ENCODE results near the gene HDAC7.

HDAC7 gene

DNA sequence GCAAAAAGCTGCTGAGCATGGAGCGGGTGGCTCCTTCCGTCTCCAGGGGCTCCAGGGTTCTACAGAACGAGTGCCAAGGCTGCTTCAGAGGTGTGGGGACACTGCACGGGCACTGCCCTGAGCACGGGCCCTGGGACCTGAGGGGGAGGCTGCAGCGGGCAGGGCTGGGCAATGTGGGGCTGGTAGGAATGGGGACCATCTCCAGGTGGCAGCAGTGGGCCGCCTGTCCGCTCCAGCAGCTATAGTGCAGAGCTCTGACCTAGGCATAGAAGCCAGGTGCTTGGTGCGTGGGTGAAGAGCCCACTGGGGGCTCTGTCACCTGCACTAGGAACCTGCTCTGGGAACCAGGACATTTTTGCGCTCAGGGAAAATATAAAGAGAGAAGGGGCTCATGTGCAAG is 22.3 kb downstream of the HDAC7 start:
- in situ Hi-C loops (cut with MboI; ENCODE audit: low sequenced_read_pairs) = no loop called here

DNA sequence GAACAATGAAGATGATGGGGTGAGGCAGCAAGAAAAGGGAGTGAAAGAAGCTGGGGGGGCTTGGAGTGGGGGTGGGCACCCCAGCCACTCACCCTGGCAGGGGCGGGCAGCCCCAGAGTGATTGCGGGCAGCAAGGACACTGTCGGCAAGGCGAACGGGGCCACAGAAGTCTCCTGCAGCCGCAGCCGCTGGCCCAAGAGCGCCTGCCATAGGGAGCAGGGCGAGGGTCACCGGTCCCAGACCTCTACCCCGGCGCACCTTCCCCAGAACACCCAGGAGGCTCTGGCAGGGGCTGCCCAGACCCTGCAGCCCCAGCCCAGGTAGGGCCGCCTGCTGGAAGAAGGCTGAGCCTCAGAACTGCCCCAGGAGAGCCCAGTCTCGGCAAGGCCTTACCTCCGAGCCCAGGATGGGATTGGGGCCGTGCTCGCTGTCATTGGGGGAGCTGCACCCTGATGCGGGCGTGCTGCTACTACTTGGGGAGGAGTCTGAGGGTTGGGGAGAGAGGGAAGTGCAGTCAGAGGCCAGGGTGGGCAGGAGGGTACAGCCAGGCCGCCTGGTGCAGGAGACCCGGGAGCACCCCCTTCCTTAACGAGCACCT is 23.8 kb downstream of the HDAC7 start:
- in situ Hi-C loops (cut with MboI; ENCODE audit: low sequenced_read_pairs) = no loop called here

DNA sequence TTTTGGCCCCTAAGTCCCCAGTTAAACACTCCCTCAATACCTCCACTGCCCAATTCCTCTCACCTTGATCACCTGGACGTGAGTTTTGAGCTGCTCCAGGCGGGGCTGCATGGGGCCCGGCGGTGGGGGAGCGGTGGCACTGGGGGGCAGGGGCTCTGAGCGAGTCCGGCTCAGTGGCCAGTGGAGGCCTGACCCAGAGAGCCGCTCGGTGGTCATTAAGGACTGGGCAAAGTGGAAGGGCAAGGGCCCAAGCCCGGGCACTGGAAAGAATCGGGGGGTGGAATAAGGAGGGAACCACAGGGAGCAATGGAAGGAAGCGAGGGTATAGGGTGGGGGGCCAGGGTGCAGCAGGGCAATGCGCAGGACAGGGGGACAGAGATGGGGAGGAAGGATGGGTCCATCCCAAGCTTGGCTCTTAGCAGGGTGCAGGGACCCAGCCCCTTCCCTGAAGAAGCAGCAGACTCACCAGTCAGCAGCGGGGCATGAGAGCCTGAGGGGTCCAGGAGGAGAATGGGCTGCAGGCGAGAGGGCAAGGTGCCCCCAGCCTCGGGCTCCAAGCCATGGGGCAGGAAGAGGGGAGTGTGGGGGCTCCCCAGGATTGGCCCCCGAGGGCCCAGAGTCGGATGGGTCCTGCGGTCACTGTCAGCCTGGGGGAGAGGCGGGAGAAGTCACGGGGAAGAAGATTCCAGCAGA is 24.4 kb downstream of the HDAC7 start:
- in situ Hi-C loops (cut with MboI; ENCODE audit: low sequenced_read_pairs) = no loop called here

DNA sequence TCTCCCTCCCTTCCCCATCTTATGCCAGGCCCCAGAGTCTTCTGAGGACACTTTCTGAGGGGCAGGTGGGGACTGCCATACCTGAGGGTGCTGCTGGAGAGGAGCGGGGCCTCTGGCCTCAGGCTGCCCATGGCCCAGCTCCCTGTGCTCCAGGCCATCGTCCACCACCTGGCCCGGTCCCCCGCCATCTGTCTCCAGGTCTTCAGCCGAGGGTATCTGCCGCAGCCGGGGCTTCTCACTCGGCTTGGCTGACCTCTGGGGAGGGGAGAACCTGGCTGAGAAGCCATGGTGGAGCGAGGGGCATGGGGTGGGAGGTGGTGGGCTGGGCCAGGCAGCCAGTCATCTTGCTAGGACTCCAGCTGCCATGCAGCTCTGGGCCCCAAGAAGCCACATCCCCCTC is 25.0 kb downstream of the HDAC7 start:
- in situ Hi-C loops (cut with MboI; ENCODE audit: low sequenced_read_pairs) = no loop called here

DNA sequence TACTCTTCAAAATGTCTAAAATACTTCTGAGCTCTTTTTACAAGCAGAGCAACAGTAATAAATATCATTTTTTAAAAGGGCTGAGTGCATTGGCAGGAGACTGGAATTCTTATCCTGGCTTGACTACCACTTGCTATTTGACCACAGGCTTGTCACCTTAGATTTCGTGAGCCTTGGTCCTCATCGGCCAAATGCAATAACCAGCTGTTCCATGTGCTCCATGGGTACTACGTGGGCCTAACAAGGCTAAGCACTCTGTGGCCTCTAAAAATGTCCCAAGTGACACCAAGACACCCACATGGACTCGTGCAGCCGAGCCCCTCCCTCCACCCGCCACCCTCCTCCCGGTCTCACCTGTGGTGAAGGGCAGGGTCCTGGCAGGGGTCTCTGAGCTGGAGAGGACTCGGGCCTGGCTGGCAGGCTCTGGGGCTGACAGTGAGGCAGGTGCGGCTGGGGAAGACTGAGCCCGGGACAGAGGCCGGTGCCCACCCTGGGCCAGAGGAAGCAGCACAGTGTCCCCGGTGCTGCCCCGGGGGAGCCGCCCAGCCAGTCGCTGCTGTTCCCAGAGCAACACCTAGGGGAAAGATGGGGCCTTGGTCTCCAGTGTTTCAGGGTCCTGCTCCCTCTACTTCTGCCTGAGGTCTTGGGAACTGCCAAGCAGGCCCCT is 26.6 kb downstream of the HDAC7 start:
- in situ Hi-C loops (cut with MboI; ENCODE audit: low sequenced_read_pairs) = no loop called here

DNA sequence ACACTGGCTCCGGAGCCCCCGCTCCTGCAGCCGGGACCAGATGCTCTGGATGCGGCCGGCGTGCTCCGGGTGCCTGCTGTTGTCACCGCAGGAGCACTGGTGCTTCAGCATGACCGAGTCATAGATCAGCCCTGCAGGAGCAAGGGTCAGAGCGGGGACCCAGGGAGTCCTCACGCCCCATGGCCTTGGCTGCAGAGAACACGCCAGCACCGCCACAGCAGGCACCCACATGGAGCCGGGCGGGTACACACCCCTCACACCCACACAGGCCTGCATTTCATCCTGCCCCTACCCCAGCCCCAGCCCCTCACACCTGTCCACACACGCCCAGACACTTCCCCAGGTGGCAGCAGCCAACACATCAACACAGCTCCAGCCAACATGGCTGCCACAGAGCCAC is 27.8 kb downstream of the HDAC7 start:
- in situ Hi-C loops (cut with MboI; ENCODE audit: low sequenced_read_pairs) = no loop called here

DNA sequence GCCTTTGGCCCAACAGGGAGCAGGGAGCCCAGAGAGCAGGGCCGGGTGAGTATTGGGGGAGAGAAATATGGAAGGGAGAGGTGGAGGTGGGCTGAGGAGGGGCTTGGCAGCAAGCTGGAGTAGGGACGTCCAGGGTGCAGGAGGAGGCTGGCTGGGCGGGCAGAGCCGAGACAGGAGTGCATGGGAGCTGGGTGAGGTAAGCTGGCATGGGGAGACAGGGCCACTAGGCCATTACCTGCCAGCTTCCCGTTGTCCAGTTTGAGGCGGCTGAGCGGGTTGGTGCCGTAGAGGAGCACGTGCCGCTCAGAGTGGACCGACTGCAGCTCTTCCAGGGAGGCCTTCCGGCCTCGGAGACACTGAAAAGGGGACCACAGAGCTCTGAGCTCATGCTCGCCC is 28.4 kb downstream of the HDAC7 start:
- in situ Hi-C loops (cut with MboI; ENCODE audit: low sequenced_read_pairs) = no loop called here

DNA sequence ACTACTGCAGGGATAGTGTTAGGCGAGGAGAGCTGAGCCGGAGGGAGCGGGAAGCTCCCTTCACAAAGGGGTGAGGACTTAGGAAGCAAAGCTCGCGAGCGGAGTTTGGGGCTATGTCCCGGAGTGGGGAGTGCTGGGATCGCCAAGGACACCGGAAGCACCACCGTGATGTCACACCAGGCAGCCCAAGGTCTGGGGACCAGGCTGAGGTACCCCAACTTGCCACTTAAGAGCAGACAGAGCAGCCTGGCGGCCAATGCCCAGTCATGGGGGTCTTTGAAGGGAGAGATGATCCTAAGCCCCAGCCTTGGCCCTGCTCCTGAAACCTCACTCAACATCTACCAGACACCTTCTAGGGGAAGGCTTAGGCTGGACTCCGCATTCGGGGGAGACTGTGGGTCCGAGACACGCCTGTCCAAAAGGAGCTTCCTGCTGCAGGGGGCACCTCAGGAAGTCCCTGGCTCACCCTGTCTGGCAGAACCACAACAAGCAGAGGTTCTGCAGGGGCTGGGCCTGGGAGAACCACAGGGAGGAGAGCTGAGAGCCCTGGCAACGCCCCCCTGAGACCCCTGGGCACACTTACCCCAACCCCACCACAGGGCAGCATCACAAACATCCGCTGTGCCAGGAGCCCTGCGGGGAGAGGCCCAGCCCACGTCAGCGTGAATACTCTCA is 28.9 kb downstream of the HDAC7 start:
- in situ Hi-C loops (cut with MboI; ENCODE audit: low sequenced_read_pairs) = no loop called here

DNA sequence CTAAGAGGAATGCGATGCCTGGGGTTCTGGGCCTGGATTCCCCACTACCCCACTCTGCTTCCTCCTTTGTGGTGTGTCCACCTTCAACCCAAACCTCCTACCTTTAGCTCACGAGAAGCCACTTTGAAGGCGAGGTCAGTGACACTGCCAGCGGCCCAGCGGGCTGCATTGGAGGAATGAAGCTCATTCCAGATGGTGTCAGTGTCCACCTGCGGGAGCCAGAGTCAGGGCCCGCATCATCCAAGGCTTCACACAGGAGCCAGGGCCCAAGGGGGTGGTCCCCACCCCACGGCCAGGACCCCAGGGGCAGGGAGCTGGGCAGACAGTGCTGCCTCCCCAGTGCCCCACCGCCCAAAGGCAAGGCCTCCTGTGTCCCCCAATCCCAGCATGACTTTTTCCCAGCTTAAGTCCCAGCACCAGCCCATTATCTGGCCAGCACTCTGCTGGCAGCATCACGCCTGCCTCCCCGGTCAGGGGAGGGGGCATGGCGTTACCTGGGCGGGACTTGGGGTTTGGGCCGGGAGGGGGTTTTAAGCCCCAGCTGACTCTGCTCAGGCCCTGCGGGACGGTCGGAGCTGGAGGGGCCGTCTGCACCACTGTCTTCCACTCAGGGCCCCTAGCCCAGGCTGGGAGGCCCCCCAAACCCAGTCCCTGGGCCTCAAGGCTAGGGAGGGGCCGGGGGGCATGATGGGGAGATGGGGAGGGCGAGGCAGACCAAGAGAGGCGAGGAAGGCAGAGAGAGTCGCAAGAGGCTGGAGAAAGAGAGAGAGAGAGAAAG is 29.8 kb downstream of the HDAC7 start:
- in situ Hi-C loops (cut with MboI; ENCODE audit: low sequenced_read_pairs) = no loop called here

DNA sequence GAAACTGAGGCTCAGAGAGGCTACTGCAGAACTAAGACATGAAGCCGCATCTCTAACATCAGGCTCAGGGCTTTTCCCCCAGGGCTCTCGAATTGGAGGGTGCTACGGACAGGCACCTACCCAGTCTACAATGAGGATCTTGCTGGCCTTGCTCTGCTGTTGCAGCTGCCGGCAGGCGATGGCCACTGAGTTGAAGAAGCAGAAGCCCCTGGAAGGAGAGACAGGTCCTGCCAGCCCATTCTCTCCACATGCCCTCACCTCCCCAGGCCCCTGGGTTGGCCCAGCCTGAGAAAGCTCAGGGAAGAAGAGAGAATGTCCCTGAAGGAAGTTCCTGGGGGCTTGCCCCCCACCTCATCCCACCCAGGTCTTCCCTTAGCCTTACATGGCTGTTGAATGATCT is 30.6 kb downstream of the HDAC7 start:
- in situ Hi-C loops (cut with MboI; ENCODE audit: low sequenced_read_pairs) = no loop called here

DNA sequence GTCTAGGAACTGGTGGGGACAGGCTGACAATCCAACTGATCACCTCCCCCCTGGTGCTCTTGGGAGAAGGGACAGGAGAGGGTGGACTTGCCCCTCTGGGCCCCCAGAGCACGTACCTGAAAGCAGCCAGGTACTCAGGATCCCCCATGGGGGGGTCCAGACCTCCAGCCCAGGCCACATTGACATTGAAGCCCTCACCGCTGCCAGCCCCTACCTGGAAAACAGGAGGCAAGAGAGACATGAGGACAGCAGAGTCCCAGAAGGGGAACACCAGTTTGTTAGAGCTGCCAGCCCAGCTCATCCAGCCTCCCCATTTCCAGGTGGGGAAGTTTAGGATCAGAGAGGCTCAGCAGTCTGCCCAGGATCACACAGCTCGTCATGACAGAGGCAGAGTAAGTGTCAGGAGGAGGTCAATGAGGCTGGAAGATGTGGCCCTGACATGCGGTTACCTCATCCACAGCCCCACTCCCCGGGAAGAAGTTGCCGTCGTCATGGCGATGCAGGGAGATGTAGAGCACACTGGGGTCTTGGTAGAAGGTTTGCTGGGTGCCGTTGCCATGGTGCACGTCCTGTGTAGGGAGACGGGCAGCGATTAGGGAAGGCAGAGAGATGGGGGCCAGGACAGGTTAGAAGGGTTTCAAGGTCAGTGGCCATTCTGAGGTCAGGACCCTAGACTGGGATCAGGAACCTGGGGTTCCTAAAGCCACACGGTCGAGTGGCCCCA is 31.9 kb downstream of the HDAC7 start:
- in situ Hi-C loops (cut with MboI; ENCODE audit: low sequenced_read_pairs) = no loop called here

DNA sequence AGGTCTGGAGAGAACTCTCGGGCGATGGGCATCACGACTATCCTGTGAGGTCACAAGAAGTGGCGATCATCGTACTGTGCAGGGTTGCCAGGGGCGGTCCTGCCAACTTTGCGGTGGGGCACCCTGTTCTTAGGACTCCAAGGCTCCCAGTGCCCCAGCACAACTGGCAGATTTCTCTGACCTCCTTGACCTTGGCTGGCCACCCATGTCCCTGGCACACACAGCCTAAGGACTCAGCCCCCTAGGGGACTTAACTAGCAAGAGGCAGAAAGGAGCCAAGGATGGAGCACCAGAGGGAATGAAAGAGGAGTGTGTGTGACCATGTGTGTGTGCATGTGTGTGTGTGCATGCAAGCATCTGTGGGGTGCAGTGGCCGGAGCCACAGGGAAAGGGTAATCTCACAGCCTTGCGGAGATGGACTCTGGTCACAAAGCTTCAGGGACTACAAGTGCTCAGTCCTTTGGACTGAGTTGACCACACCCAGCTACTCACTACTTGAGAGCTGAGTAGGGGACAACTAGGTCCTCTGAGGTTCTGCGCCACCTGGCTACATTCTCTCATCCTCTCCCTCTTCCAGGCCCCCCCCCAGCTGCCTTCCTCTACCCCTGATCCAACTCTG is 32.9 kb downstream of the HDAC7 start:
- in situ Hi-C loops (cut with MboI; ENCODE audit: low sequenced_read_pairs) = no loop called here

DNA sequence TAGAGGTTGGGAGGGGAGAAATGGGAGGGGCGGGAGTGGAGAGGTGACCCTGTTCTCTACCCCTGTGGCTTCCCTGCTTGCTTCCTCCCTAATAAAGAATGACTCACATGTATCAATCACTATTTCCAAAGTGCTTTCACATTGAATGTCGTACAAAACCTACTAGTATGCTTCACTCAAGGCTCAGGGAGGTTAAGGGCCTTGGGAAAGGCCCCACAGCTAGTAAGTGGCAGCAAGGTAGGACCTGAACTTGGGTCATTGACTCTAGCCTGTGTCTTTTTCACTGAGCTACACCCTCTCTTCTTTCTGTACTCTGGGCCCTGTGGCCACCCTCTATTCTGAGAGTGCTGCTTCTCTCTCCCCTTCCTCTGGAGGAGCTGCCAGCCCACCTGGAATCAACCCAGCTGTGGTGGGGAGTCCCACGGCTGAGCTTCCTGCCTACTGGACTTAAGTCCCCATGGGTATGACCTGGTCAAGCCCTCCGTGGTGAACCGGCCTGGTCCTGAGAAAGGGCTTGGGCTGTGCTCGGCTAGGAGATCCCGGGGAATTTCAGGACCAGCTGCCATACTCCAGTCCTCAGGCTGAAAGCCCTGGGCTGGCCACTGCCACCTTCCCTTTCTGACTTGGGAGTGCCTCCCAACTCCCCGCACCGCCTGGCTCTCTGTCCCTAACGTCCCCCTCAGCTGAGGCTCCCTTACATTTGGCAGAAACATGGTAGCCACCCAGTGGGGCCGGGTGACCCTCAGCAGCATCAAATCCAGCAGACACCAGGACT is 33.6 kb downstream of the HDAC7 start:
- in situ Hi-C loops (cut with MboI; ENCODE audit: low sequenced_read_pairs) = no loop called here

DNA sequence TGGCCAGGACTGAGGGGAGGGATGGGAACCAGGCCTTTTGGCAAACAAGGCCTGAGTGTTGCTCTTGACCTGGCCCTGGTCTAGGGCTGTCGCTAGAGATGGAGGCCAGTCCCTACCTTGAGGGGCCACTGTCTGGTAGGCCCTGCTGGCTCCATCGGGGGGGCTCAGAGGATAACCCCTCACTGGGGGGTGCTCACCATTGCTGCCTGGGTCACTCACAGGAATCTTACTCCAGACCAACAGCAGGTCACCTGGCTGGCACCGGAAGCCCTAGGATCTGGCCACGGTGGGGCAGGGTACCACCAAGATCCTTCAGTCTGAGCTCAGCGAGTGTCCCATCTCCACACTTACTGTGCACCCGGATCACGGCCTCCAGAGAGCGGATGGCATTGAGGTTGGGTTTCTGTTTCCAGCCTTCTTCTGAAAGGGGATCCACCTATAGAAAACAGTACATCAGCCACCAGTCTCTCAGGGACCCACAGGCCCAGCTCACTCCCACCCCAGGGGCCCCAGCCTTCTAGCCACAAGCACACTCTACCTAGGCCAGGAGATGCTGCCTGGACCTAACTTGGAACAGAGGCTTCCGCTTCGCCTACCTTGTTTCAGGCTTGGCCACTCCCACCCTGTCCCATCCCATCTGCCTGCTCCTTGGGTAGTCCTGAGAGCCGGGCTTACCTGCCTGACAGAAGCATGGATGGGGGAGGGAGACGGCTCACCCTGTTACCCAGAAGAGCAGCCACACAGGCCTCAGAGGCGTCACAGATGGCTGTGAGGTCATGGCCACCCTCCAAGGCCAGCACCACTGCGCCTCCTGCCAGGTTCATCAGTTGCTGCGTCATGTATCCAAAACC is 34.4 kb downstream of the HDAC7 start:
- in situ Hi-C loops (cut with MboI; ENCODE audit: low sequenced_read_pairs) = no loop called here

DNA sequence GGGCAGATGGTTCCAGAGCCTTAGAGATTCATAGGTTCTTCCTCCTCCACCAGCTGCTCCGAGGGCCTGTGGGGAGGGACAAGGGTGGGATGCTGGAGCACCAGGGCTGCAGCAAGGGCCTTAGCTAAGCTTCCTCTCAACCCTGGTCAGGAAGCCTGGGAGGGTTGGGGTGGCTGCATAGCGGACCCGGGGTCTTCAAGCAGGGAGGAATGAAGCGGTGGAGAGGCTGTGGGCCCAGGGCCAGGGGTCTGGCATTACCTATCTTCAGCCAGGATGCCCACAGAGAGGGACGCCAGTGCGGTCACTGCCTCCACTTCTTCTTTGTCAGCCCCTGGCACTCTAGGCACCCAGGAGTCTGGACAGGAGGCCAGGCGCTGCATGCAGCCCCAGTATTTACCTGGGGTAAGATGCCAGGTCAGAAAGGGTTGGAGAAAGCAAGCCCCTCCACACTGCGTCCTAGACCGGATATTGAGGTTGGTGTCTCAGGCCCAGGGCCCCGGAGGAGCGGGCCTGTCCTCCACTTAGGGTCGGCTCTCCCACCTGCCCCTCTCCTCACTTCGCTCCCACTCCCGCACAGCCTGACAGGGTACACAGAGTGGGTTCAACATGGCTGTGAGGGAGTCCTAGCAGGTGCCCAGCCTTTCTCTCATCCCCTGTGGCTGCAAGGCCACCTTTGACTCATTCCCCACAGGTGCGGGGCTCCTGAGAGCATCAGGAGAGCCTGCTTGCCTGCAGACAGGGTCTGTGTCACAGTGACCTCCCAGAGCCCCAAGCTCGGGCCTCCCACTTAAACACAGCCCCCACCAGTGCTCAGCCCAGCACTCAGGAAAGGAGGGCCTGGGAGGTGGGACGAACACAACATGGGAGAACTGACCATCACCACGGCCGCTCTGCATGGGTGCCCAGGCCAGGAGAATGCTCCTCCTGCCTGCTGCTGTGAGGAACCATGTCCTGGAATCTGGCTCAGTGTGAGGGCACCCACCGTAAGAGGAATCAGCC is 35.6 kb downstream of the HDAC7 start:
- in situ Hi-C loops (cut with MboI; ENCODE audit: low sequenced_read_pairs) = no loop called here

DNA sequence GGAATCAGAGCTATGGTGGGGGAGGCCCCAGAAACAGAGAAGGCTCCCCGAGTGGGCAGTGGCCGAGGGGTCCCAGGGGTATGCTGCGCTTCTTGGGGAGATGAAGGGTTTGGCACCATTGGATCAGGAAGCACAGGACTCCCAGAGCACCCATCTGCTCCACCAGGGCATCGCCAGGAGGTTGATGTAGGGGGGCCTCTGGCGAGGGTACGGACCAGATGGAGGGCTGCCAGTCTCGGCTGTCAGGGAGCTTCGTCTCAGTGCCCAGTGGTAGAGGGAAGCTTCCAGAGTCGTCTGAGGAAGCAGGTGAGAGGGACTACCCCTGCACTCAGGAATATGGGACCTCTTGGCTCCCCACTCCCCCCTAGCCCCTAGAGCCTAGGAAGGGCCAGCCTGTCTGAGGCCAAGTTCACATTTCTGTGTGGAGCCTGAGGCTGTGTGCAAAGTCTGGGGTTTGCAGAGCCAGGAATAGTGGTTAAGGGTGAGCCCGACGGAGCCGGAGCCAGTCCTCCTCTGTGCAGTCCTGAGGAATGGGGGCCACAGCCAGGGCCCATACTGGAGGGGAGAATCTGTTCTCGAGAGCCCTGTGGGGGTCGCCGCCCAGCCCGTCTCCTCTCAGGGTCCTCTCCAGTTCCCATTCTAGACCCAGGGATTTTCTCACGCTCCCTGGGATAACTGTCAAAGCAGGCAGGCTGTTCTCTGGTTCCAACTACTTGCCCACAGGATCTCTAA is 36.5 kb downstream of the HDAC7 start:
- in situ Hi-C loops (cut with MboI; ENCODE audit: low sequenced_read_pairs) = no loop called here

DNA sequence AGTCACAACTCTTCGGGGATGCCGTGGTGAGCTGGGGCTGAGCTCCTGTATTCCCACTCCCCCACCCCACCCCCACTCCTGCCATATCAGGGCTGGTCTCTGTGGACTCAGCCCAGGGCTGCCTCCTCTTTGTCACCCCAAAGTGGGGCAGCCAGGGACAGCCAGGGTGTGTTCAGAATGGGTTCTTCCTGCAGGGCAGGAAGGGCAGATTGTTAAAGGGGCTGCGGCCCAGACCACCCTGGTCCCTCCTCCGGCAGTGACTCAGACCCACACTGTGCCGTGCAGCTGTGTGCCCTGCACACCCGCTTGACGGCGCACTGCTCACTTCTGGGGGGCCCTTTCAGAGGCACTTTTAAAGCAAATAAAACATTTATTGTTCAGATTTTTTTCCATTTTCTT is 37.3 kb downstream of the HDAC7 start:
- in situ Hi-C loops (cut with MboI; ENCODE audit: low sequenced_read_pairs) = no loop called here
